SU-DHL-6 (cell line): Measurements from ENCODE around the gene PLEKHM1.

Experiments used
- H2AFZ ChIP-seq: fragments of 200-600 bp; sonication (generic); 2 replicates; pipeline ENCODE4 v1.6.1; 2014; ENCODE audit warnings: low read depth, mild to moderate bottlenecking, moderate library complexity, mixed read lengths, antibody characterized with exemption, low read length; ENCODE audit not compliant: severe bottlenecking
- H3F3A ChIP-seq: fragments of 200-600 bp; shearing (Covaris generic); 2 replicates; pipeline ENCODE4 v1.6.0; 2016; ENCODE audit warnings: antibody characterized with exemption, mild to moderate bottlenecking; ENCODE audit not compliant: insufficient read depth
- H3K27ac ChIP-seq: fragments of 200-600 bp; sonication (generic); 2 replicates; pipeline ENCODE4 v1.5.1; 2016; ENCODE audit warnings: low read depth, mild to moderate bottlenecking, low read length, moderate library complexity, mixed read lengths
- H3K27me3 ChIP-seq: fragments of 200-600 bp; sonication (generic), shearing (Covaris generic); 2 replicates; pipeline ENCODE4 v1.6.0; 2014; ENCODE audit warnings: mild to moderate bottlenecking, low read length
- H3K36me3 ChIP-seq: fragments of 200-600 bp; sonication (generic); 2 replicates; pipeline ENCODE4 v1.6.1; 2014; ENCODE audit warnings: mild to moderate bottlenecking, low read length, mixed read lengths
- H3K4me2 ChIP-seq: fragments of 300-600, 200-600 bp; shearing (Covaris generic), sonication (generic); 2 replicates; pipeline ENCODE4 v1.6.0; 2014; ENCODE audit warnings: low read length, low read depth, mild to moderate bottlenecking; ENCODE audit not compliant: poor library complexity, severe bottlenecking
- H3K4me3 ChIP-seq: fragments of 200-600 bp; sonication (generic); 2 replicates; pipeline ENCODE4 v1.5.1; 2014; ENCODE audit warnings: antibody characterized with exemption, low read length, mild to moderate bottlenecking, mixed read lengths; ENCODE audit not compliant: insufficient read depth, poor library complexity, severe bottlenecking
- H3K79me2 ChIP-seq: fragments of 200-600 bp; sonication (generic); 2 replicates; pipeline ENCODE4 v1.6.1; 2014; ENCODE audit warnings: mild to moderate bottlenecking, low read length, moderate library complexity; ENCODE audit not compliant: insufficient read depth
- H3K9ac ChIP-seq: fragments of 200-600 bp; sonication (generic); 2 replicates; pipeline ENCODE4 v1.7.0; 2014; ENCODE audit warnings: mild to moderate bottlenecking, low read length
- H3K9me2 ChIP-seq: fragments of 200-600 bp; sonication (generic); replicated peaks from 2 replicates; pipeline ENCODE4 v1.6.1; 2014; ENCODE audit warnings: low read length; ENCODE audit not compliant: insufficient read depth
- H3K9me3 ChIP-seq: fragments of 200-600 bp; sonication (generic); 2 replicates; pipeline ENCODE4 v1.6.1; 2014; ENCODE audit warnings: low read length, mixed read lengths; ENCODE audit not compliant: insufficient read depth
- H4K20me1 ChIP-seq: fragments of 200-600 bp; sonication (generic); 2 replicates; pipeline ENCODE4 v1.6.1; 2014; ENCODE audit warnings: low read depth, mild to moderate bottlenecking, antibody characterized with exemption, low read length, moderate library complexity, mixed read lengths
- EZH2phosphoT487 ChIP-seq: fragments of 200-600 bp; sonication (generic), shearing (Covaris generic); conservative IDR thresholded peaks from 2 replicates; pipeline ENCODE4 v1.6.1; 2018; ENCODE audit warnings: mild to moderate bottlenecking, antibody characterized with exemption, low read length, moderate library complexity, mixed read lengths
- TF ChIP-seq, protein P1 (sequence below): fragments of 200-600 bp; sonication (generic); IDR thresholded peaks from one replicate; pipeline ENCODE4 v1.5.1; 2017; ENCODE audit warnings: antibody characterized with exemption, mild to moderate bottlenecking, low read length, moderate library complexity; ENCODE audit not compliant: insufficient read depth, poor library complexity, severe bottlenecking

PLEKHM1 gene

GRCh38 chr17:45430006-45430737, 60.3 kb downstream of the PLEKHM1 start:
- Histone ChIP-seq H3K79me2 (no peaks in the 10 kb centered on the region), H3K9me3 (no peaks in the 10 kb centered on the region), H2AFZ (no peak overlapping the region), H4K20me1 (no peaks in the 10 kb centered on the region), H3K9ac (no peak overlapping the region), H3K4me2 (no peak overlapping the region), H3K36me3 (no peaks in the 10 kb centered on the region), H3F3A (peaks cover 8% of the 10 kb centered on the region), H3K27ac (no peak overlapping the region), H3K27me3 (no peaks in the 10 kb centered on the region), H3K4me3 (no peak overlapping the region), H3K9me2 (no peaks in the 10 kb centered on the region)
- TF ChIP-seq, protein P1, sequence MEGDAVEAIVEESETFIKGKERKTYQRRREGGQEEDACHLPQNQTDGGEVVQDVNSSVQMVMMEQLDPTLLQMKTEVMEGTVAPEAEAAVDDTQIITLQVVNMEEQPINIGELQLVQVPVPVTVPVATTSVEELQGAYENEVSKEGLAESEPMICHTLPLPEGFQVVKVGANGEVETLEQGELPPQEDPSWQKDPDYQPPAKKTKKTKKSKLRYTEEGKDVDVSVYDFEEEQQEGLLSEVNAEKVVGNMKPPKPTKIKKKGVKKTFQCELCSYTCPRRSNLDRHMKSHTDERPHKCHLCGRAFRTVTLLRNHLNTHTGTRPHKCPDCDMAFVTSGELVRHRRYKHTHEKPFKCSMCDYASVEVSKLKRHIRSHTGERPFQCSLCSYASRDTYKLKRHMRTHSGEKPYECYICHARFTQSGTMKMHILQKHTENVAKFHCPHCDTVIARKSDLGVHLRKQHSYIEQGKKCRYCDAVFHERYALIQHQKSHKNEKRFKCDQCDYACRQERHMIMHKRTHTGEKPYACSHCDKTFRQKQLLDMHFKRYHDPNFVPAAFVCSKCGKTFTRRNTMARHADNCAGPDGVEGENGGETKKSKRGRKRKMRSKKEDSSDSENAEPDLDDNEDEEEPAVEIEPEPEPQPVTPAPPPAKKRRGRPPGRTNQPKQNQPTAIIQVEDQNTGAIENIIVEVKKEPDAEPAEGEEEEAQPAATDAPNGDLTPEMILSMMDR = no peak

DNA sequence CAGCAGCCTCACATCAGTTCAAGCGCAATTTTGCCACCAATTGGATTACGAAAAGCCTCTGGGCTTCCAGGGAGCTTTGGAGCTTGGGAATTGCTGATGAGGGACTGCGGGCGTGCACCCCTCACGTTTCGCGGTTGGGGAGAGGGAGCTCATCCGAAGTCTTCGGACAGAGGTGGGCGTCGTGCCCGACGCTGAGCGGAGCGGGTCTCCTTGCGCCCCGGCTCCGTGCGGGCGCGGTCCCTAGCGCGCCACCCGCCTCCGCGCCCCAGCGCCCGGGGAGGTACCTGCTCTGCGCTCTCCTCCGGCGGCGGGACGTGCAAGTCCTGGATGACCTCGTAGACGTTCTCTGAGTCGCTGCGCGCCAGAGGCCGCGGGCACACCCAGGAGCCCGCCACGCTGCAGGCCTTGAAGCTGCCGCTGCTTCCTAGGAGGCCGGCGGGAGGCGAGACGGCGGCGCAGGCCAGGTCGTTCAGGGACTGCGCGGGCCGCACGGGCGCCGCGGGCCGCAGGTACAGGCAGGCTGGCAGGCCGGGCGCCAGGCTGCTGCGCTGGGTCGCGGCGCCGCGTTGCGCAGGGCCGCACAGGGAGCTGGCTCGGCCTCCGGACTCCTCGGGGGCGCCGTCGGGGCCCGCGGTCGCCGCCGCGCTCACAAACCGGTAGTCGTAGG, 61.0 kb downstream of the PLEKHM1 start:
- H2AFZ ChIP-seq = no peak overlapping the region
- no peaks in the 10 kb centered on the region for H4K20me1 ChIP-seq
- H3K36me3 ChIP-seq = no peaks in the 10 kb centered on the region
- no peaks in the 10 kb centered on the region for H3K9me2 ChIP-seq
- no peaks in the 10 kb centered on the region for H3K27me3 ChIP-seq
- peaks cover 8% of the 10 kb centered on the region for H3F3A ChIP-seq
- no peaks in the 10 kb centered on the region for H3K9me3 ChIP-seq
- no peak overlapping the region for H3K27ac ChIP-seq
- H3K9ac ChIP-seq = no peak overlapping the region
- TF ChIP-seq EZH2phosphoT487 = no peak
- TF ChIP-seq, protein P1 = no peak
- peak overlapping the region; percentile 38 for H3K4me2 ChIP-seq
- no peaks in the 10 kb centered on the region for H3K79me2 ChIP-seq
- no peak overlapping the region for H3K4me3 ChIP-seq

GRCh38 chr17:45428931-45429338, 61.6 kb downstream of the PLEKHM1 start:
- Histone ChIP-seq H3K9ac (0 out of 2 replicates have a peak overlapping the region, but pooled peaks have one; percentile 7), H3K9me3 (no peaks in the 10 kb centered on the region), H2AFZ (peak overlapping the region; percentile 20), H3K4me3 (no peak overlapping the region), H3K27me3 (no peaks in the 10 kb centered on the region), H4K20me1 (no peaks in the 10 kb centered on the region), H3K4me2 (peak overlapping the region; percentile 38), H3F3A (peaks cover 8% of the 10 kb centered on the region), H3K79me2 (no peaks in the 10 kb centered on the region), H3K9me2 (no peaks in the 10 kb centered on the region), H3K27ac (peak overlapping the region; percentile 33), H3K36me3 (no peaks in the 10 kb centered on the region)
- TF ChIP-seq, protein P1 = no peak
- TF ChIP-seq EZH2phosphoT487 = no peak
